OCI-LY1 (cell line): Measurements from ENCODE around the gene TMEM256.
"Not testable (repeated sequence)": the region's sequence is repeated elsewhere in the genome, so short reads cannot be mapped to it uniquely, and the experiment has no call there.

ENCODE experiments used
- H2AFZ ChIP-seq: fragments of 200-600 bp; sonication (generic), shearing (Covaris generic); 2 replicates; pipeline ENCODE4 v1.6.0; 2014; ENCODE audit warnings: antibody characterized with exemption, mild to moderate bottlenecking, low read length
- H3F3A ChIP-seq: fragments of 200-600 bp; sonication (generic), shearing (Covaris generic); 2 replicates; pipeline ENCODE4 v1.6.0; 2014; ENCODE audit warnings: mild to moderate bottlenecking, antibody characterized with exemption, low read length, moderate library complexity; ENCODE audit not compliant: insufficient read depth
- H3K27ac ChIP-seq: fragments of 200-600 bp; sonication (generic); 2 replicates; pipeline ENCODE4 v1.5.1; 2014; ENCODE audit warnings: low read length, mixed run types, mild to moderate bottlenecking, low read depth; ENCODE audit not compliant: poor library complexity, severe bottlenecking
- H3K27me3 ChIP-seq: fragments of 200-600 bp; sonication (generic); 2 replicates; pipeline ENCODE4 v1.6.0; 2014; ENCODE audit warnings: antibody characterized with exemption, mild to moderate bottlenecking, low read length, moderate library complexity; ENCODE audit not compliant: insufficient read depth
- H3K36me3 ChIP-seq: fragments of 200-600 bp; sonication (generic); 2 replicates; pipeline ENCODE4 v1.6.1; 2014; ENCODE audit warnings: mild to moderate bottlenecking, antibody characterized with exemption, low read length, moderate library complexity, mixed read lengths; ENCODE audit not compliant: insufficient read depth
- H3K4me1 ChIP-seq: fragments of 200-600 bp; sonication (generic); 2 replicates; pipeline ENCODE4 v1.5.1; 2014; ENCODE audit warnings: mild to moderate bottlenecking, low read length, moderate library complexity; ENCODE audit not compliant: insufficient read depth, severe bottlenecking
- H3K4me2 ChIP-seq: fragments of 200-600 bp; sonication (generic), shearing (Covaris generic); 2 replicates; pipeline ENCODE4 v1.6.1; 2014; ENCODE audit warnings: low read length
- H3K4me3 ChIP-seq: fragments of 200-600 bp; sonication (generic); 2 replicates; pipeline ENCODE4 v1.5.1; 2014; ENCODE audit warnings: low read length, low read depth, mild to moderate bottlenecking, mixed read lengths; ENCODE audit not compliant: poor library complexity, severe bottlenecking
- H3K79me2 ChIP-seq: fragments of 200-600 bp; shearing (Covaris generic); 2 replicates; pipeline ENCODE4 v1.6.1; 2016; ENCODE audit warnings: mixed run types, low read length, mixed read lengths; ENCODE audit not compliant: insufficient read depth
- H3K9ac ChIP-seq: fragments of 200-600 bp; sonication (generic), shearing (Covaris generic); 2 replicates; pipeline ENCODE4 v1.6.1; 2014; ENCODE audit warnings: mild to moderate bottlenecking, low read length, mixed read lengths
- H3K9me2 ChIP-seq: fragments of 200-600 bp; sonication (generic), shearing (Covaris generic); 2 replicates; pipeline ENCODE4 v1.6.1; 2014; ENCODE audit warnings: low read depth, mild to moderate bottlenecking, low read length, mixed read lengths
- H3K9me3 ChIP-seq: fragments of 200-600 bp; shearing (Covaris generic); 2 replicates; pipeline ENCODE4 v1.6.1; 2014; ENCODE audit warnings: low read length, mixed read lengths
- H4K20me1 ChIP-seq: fragments of 200-600 bp; sonication (generic), shearing (Covaris generic); 2 replicates; pipeline ENCODE4 v1.6.0; 2016; ENCODE audit warnings: mild to moderate bottlenecking, low read length; ENCODE audit not compliant: insufficient read depth
- EZH2 ChIP-seq: fragments of 200-600 bp; sonication (generic), shearing (Covaris generic); IDR thresholded peaks from 2 replicates; pipeline ENCODE4 v1.8.0; 2017; ENCODE audit warnings: borderline replicate concordance, mixed run types, mild to moderate bottlenecking, antibody characterized with exemption, low read length, moderate library complexity, mixed read lengths
- TF ChIP-seq, protein P1 (sequence below): fragments of 200-600 bp; sonication (generic), shearing (Covaris generic); IDR thresholded peaks from 2 replicates; pipeline ENCODE4 v1.5.1; 2017; ENCODE audit warnings: mild to moderate bottlenecking, antibody characterized with exemption, low read length, moderate library complexity, mixed read lengths

Gene TMEM256

GRCh38 chr17:7370853-7371252, 33.0 kb downstream of the TMEM256 start:
- Histone ChIP-seq H4K20me1 (no peaks in the 10 kb centered on the region), H3K4me3 (no peak overlapping the region), H3K4me2 (no peak overlapping the region), H3K36me3 (no peaks in the 10 kb centered on the region), H3F3A (no peaks in the 10 kb centered on the region), H3K27ac (no peak overlapping the region), H3K9ac (no peak overlapping the region), H2AFZ (no peak overlapping the region), H3K27me3 (no peaks in the 10 kb centered on the region), H3K79me2 (no peaks in the 10 kb centered on the region), H3K4me1 (no peaks in the 10 kb centered on the region), H3K9me3 (no peaks in the 10 kb centered on the region), H3K9me2 (no peaks in the 10 kb centered on the region)
- TF ChIP-seq, protein P1, sequence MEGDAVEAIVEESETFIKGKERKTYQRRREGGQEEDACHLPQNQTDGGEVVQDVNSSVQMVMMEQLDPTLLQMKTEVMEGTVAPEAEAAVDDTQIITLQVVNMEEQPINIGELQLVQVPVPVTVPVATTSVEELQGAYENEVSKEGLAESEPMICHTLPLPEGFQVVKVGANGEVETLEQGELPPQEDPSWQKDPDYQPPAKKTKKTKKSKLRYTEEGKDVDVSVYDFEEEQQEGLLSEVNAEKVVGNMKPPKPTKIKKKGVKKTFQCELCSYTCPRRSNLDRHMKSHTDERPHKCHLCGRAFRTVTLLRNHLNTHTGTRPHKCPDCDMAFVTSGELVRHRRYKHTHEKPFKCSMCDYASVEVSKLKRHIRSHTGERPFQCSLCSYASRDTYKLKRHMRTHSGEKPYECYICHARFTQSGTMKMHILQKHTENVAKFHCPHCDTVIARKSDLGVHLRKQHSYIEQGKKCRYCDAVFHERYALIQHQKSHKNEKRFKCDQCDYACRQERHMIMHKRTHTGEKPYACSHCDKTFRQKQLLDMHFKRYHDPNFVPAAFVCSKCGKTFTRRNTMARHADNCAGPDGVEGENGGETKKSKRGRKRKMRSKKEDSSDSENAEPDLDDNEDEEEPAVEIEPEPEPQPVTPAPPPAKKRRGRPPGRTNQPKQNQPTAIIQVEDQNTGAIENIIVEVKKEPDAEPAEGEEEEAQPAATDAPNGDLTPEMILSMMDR, result no peak
- no peak for TF ChIP-seq EZH2

GRCh38 chr17:7369825-7370224, 34.1 kb downstream of the TMEM256 start:
- H3F3A ChIP-seq, result no peaks in the 10 kb centered on the region
- H3K27me3 ChIP-seq, result no peaks in the 10 kb centered on the region
- H4K20me1 ChIP-seq, result no peaks in the 10 kb centered on the region
- no peak overlapping the region for H2AFZ ChIP-seq
- no peaks in the 10 kb centered on the region for H3K36me3 ChIP-seq
- TF ChIP-seq EZH2, result no peak
- TF ChIP-seq, protein P1, result no peak
- H3K4me2 ChIP-seq, result no peak overlapping the region
- H3K79me2 ChIP-seq, result no peaks in the 10 kb centered on the region
- H3K27ac ChIP-seq, result no peak overlapping the region
- H3K9me2 ChIP-seq, result no peaks in the 10 kb centered on the region
- no peaks in the 10 kb centered on the region for H3K9me3 ChIP-seq
- no peak overlapping the region for H3K9ac ChIP-seq
- no peaks in the 10 kb centered on the region for H3K4me1 ChIP-seq
- no peak overlapping the region for H3K4me3 ChIP-seq

GRCh38 chr17:7368599-7368994, 35.3 kb downstream of the TMEM256 start:
- not testable (repeated sequence) for H3K9ac ChIP-seq, H3K9me2 ChIP-seq, H3K4me1 ChIP-seq, H3K9me3 ChIP-seq, H4K20me1 ChIP-seq, H3K79me2 ChIP-seq, H3K36me3 ChIP-seq, H3K27me3 ChIP-seq, H3K27ac ChIP-seq, H2AFZ ChIP-seq, H3F3A ChIP-seq, H3K4me2 ChIP-seq, H3K4me3 ChIP-seq

DNA sequence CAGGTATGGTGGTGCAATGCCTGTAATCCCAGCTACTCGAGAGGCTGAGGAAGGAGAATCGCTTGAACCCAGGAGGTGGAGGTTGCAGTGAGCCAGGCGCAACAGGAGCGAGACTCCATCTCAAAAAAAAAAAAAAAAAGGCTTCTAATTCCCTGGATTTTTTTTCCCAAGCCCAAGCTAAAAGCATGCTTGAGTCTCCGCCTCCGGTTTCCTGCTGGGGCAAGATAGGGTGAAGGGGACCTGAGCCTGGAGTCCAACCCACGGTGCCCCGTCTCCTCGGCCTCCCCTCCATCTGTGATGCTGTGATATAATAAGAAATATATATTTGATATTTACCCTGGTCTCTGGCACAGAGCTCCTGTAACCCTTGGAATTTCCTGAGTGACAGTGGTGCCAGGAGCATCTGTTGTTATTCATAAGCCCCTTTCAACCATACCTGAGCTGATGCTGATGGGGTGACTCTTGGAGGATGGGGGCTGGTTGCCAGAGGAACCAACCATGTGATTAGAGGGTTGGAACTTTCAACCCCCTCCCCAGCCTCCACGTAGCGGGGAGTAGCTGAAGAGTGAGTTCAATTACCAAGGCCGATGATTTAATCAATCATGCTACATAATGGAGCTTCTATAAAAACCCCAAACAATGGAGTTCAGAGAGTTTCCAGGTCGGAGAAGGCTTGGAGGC, 35.8 kb downstream of the TMEM256 start:
- H3K27me3 ChIP-seq, result 0 out of 2 replicates have a peak, but pooled peaks cover 2% of the 10 kb centered on the region
- no peak overlapping the region for H3K27ac ChIP-seq
- no peak overlapping the region for H2AFZ ChIP-seq
- H3K4me3 ChIP-seq, result no peak overlapping the region
- no peaks in the 10 kb centered on the region for H3F3A ChIP-seq
- no peaks in the 10 kb centered on the region for H3K79me2 ChIP-seq
- no peaks in the 10 kb centered on the region for H3K9me2 ChIP-seq
- TF ChIP-seq, protein P1, result no peak
- TF ChIP-seq EZH2, result no peak
- H3K9ac ChIP-seq, result no peak overlapping the region
- H3K36me3 ChIP-seq, result no peaks in the 10 kb centered on the region
- H3K4me2 ChIP-seq, result no peak overlapping the region
- H3K9me3 ChIP-seq, result no peaks in the 10 kb centered on the region
- no peaks in the 10 kb centered on the region for H3K4me1 ChIP-seq
- no peaks in the 10 kb centered on the region for H4K20me1 ChIP-seq
